WTC11 (cell line): ENCODE results near the gene MORC1. TPM values are rescaled to one million over a fixed set of nuclear protein-coding genes. Genes with fewer than 3 reads are reported as not detected.

Source experiments
- ATAC-seq: fragments of 200-7000 bp; cut with Tn5 transposase; 2 replicates; pipeline ENCODE4 v1.10.0; 2021; ENCODE audit warnings: mild to moderate bottlenecking, moderate library complexity
- CTCF ChIA-PET: fragments of 300-600 bp; sonication (Branson Sonifier 250); formaldehyde crosslinking; loops from one replicate; lab custom pipeline; 2021; ENCODE audit warnings: antibody characterized with exemption; lab: Charles Lee
- POLR2A ChIA-PET: fragments of 350-600 bp; sonication (Branson Sonifier 250); formaldehyde crosslinking; loops from one replicate; lab custom pipeline; 2021; ENCODE audit warnings: antibody characterized with exemption; lab: Charles Lee
- DNase-seq: peaks from one replicate; pipeline ENCODE4 v3.0.0; 2021; ENCODE audit warnings: low spot score
- H3K27ac Mint-ChIP-seq: 2 replicates; pipeline ENCODE4 v1.8.0; 2021; ENCODE audit warnings: mixed read lengths
- H3K27me3 Mint-ChIP-seq: 2 replicates; pipeline ENCODE4 v1.8.0; 2021; ENCODE audit warnings: low read depth, mild to moderate bottlenecking, moderate library complexity, mixed read lengths
- H3K36me3 Mint-ChIP-seq: 2 replicates; pipeline ENCODE4 v1.8.0; 2021; ENCODE audit warnings: mixed read lengths
- H3K4me1 Mint-ChIP-seq: 2 replicates; pipeline ENCODE4 v1.8.0; 2022; ENCODE audit warnings: mixed read lengths
- H3K4me3 Mint-ChIP-seq: 2 replicates; pipeline ENCODE4 v1.8.0; 2021; ENCODE audit warnings: mild to moderate bottlenecking, moderate library complexity, mixed read lengths
- H3K9me3 Mint-ChIP-seq: 2 replicates; pipeline ENCODE4 v1.8.0; 2021; ENCODE audit warnings: mixed read lengths
- CBFB ChIP-seq: sonication (generic); formaldehyde crosslinking; IDR thresholded peaks from 2 replicates; pipeline ENCODE4 v1.8.1; 2022; ENCODE audit warnings: mild to moderate bottlenecking, low read depth, missing genetic modification reagents
- E2F5 ChIP-seq: sonication (generic); formaldehyde crosslinking; IDR thresholded peaks from 2 replicates; pipeline ENCODE4 v1.8.1; 2022; ENCODE audit warnings: mild to moderate bottlenecking, moderate library complexity, missing genetic modification reagents
- ESRRA ChIP-seq: sonication (generic); formaldehyde crosslinking; IDR thresholded peaks from 2 replicates; pipeline ENCODE4 v1.8.1; 2022; ENCODE audit warnings: mild to moderate bottlenecking, missing genetic modification reagents, borderline replicate concordance
- NFE2L1 ChIP-seq: sonication (generic); formaldehyde crosslinking; IDR thresholded peaks from 2 replicates; pipeline ENCODE4 v1.8.1; 2023; ENCODE audit warnings: missing genetic modification reagents
- PRDM15 ChIP-seq: sonication (generic); formaldehyde crosslinking; IDR thresholded peaks from 2 replicates; pipeline ENCODE4 v1.8.0; 2022; ENCODE audit warnings: missing genetic modification reagents
- TEAD1 ChIP-seq: sonication (generic); formaldehyde crosslinking; IDR thresholded peaks from 2 replicates; pipeline ENCODE4 v1.8.0; 2022; ENCODE audit warnings: mild to moderate bottlenecking, missing genetic modification reagents
- TEAD4 ChIP-seq: sonication (generic); formaldehyde crosslinking; IDR thresholded peaks from 2 replicates; pipeline ENCODE4 v1.8.0; 2022; ENCODE audit warnings: mild to moderate bottlenecking, missing genetic modification reagents
- TP53 ChIP-seq: sonication (generic); formaldehyde crosslinking; IDR thresholded peaks from 2 replicates; pipeline ENCODE4 v1.8.1; 2023; ENCODE audit warnings: mild to moderate bottlenecking, missing genetic modification reagents
- ZBTB21 ChIP-seq: sonication (generic); formaldehyde crosslinking; IDR thresholded peaks from 2 replicates; pipeline ENCODE4 v1.8.1; 2023; ENCODE audit warnings: mild to moderate bottlenecking, missing genetic modification reagents, borderline replicate concordance
- ZNF671 ChIP-seq: fragments of 250-450 bp; sonication (Bioruptor Pico); IDR thresholded peaks from 2 replicates; pipeline ENCODE4 v1.8.0; 2021; ENCODE audit warnings: mild to moderate bottlenecking
- total RNA-seq: library from RNA; stranded (reverse); gene quantifications from 3 replicates; pipeline ENCODE4 v1.2.3, GENCODE V29; 2021
- TF ChIP-seq, protein P1 (sequence below): sonication (generic); formaldehyde crosslinking; IDR thresholded peaks from 2 replicates; pipeline ENCODE4 v1.8.0; 2022; ENCODE audit warnings: mild to moderate bottlenecking, missing genetic modification reagents
- TF ChIP-seq, protein P2 (sequence below): sonication (generic); formaldehyde crosslinking; conservative IDR thresholded peaks from 2 replicates; pipeline ENCODE4 v1.8.1; 2023; ENCODE audit warnings: mild to moderate bottlenecking, low read depth, missing genetic modification reagents, moderate library complexity
- TF ChIP-seq, protein P3 (sequence below): fragments of 200-600 bp; IDR thresholded peaks from 2 replicates; pipeline ENCODE4 v1.8.0; 2022; ENCODE audit warnings: antibody characterized with exemption
- TF ChIP-seq, protein P4 (sequence below): fragments of 250-450 bp; sonication (Bioruptor Pico); IDR thresholded peaks from 2 replicates; pipeline ENCODE4 v1.9.0; 2021; ENCODE audit warnings: mild to moderate bottlenecking

The MORC1 gene
- total RNA-seq, 1 experiment from 2014 or later, result not detected

GRCh38 chr3:109114746-109115145 is 3.2 kb downstream of the MORC1 start (continued):
- TF ChIP-seq PRDM15 (CRISPR knock-in tag), result no peak
- TF ChIP-seq, protein P1, sequence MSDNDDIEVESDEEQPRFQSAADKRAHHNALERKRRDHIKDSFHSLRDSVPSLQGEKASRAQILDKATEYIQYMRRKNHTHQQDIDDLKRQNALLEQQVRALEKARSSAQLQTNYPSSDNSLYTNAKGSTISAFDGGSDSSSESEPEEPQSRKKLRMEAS (CRISPR knock-in tag), result no peak
- TF ChIP-seq, all 79 proteins: peak for 0

DNA sequence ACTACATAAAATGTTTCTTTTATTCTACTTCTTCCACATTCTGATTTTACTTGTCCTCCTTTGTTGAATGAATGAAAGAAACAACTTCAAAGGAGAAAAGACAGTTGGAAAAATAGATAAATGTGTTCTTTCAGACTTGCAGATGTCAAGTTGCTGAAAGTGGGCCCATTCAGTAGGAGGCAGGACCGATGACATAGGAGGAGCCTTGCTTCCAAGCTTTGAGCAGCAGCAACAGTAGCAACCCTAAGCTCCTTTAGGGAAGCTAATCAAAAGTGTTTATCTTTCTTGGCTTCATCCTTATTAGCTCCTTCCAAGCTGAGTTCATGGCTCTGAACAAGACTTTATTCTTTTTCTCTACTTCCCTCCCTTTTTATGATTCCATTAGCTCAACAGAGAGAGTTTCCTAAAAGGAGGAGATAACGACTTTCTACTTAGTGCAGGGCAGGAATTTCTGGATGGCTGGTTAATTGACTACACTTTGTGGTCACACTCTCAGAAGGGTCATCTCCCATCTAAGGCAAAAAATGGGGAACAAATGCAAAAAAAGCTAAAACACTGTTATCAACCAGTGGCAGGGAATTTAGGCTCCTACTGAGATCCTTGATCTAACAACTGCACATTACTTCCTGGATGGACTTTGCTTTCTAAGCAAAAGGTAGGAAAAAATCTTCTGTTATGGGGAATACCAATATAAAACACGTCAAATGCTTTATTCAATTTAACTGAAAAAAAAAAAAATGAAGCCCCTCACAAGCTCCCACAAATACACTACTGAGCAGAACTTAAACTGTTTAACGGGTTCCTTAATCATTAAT is 4.8 kb downstream of the MORC1 start:
- Mint-ChIP-seq H3K36me3 (no peaks in the 10 kb centered on the region), H3K9me3 (no peaks in the 10 kb centered on the region), H3K4me3 (no peak overlapping the region), H3K4me1 (no peaks in the 10 kb centered on the region), H3K27ac (no peak overlapping the region), H3K27me3 (no peaks in the 10 kb centered on the region)
- CTCF ChIA-PET, result no interaction called here
- DNase-seq (no peak), ATAC-seq (0 out of 2 replicates have a peak, but pooled peaks have one; percentile 26)
- TF ChIP-seq, protein P2, sequence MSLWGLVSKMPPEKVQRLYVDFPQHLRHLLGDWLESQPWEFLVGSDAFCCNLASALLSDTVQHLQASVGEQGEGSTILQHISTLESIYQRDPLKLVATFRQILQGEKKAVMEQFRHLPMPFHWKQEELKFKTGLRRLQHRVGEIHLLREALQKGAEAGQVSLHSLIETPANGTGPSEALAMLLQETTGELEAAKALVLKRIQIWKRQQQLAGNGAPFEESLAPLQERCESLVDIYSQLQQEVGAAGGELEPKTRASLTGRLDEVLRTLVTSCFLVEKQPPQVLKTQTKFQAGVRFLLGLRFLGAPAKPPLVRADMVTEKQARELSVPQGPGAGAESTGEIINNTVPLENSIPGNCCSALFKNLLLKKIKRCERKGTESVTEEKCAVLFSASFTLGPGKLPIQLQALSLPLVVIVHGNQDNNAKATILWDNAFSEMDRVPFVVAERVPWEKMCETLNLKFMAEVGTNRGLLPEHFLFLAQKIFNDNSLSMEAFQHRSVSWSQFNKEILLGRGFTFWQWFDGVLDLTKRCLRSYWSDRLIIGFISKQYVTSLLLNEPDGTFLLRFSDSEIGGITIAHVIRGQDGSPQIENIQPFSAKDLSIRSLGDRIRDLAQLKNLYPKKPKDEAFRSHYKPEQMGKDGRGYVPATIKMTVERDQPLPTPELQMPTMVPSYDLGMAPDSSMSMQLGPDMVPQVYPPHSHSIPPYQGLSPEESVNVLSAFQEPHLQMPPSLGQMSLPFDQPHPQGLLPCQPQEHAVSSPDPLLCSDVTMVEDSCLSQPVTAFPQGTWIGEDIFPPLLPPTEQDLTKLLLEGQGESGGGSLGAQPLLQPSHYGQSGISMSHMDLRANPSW (CRISPR knock-in tag), result no peak
- TF ChIP-seq, protein P3, sequence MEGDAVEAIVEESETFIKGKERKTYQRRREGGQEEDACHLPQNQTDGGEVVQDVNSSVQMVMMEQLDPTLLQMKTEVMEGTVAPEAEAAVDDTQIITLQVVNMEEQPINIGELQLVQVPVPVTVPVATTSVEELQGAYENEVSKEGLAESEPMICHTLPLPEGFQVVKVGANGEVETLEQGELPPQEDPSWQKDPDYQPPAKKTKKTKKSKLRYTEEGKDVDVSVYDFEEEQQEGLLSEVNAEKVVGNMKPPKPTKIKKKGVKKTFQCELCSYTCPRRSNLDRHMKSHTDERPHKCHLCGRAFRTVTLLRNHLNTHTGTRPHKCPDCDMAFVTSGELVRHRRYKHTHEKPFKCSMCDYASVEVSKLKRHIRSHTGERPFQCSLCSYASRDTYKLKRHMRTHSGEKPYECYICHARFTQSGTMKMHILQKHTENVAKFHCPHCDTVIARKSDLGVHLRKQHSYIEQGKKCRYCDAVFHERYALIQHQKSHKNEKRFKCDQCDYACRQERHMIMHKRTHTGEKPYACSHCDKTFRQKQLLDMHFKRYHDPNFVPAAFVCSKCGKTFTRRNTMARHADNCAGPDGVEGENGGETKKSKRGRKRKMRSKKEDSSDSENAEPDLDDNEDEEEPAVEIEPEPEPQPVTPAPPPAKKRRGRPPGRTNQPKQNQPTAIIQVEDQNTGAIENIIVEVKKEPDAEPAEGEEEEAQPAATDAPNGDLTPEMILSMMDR, result no peak
- POLR2A ChIA-PET, result interaction anchor here (0.7 to 1.1 kb wide), 2 partner anchors 15 to 71 kb away, joined by 3 read pairs; no protein-coding TSS in a partner anchor

GRCh38 chr3:109109574-109109973 is 8.4 kb downstream of the MORC1 start:
- Mint-ChIP-seq H3K9me3 (no peaks in the 10 kb centered on the region), H3K4me1 (peaks cover 4% of the 10 kb centered on the region), H3K4me3 (no peak overlapping the region), H3K36me3 (no peaks in the 10 kb centered on the region), H3K27ac (no peak overlapping the region), H3K27me3 (no peaks in the 10 kb centered on the region)
- DNase-seq (no peak), ATAC-seq (peak; percentile 76)
- ChIA-PET POLR2A (no interaction called here), CTCF (interaction anchor here (1.2 to 1.9 kb wide), 2 partner anchors 11 to 115 kb away, joined by 4 to 6 read pairs; no protein-coding TSS in a partner anchor)
- TF ChIP-seq ZBTB21 (no peak), E2F5 (CRISPR knock-in tag) (no peak), ESRRA (CRISPR knock-in tag) (no peak), TP53 (CRISPR knock-in tag) (no peak), TEAD4 (CRISPR knock-in tag) (no peak), NFE2L1 (no peak), TEAD1 (no peak), CBFB (CRISPR knock-in tag) (no peak), ZNF671 (CRISPR knock-in tag) (no peak)
- TF ChIP-seq, protein P4, sequence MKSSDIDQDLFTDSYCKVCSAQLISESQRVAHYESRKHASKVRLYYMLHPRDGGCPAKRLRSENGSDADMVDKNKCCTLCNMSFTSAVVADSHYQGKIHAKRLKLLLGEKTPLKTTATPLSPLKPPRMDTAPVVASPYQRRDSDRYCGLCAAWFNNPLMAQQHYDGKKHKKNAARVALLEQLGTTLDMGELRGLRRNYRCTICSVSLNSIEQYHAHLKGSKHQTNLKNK (CRISPR knock-in tag), result no peak
